GM23338 (cell line): ENCODE measurements around the gene NECTIN2. TPM values are rescaled to one million over a fixed set of nuclear protein-coding genes. Genes with fewer than 3 reads are reported as not detected.

Experiments
- ATAC-seq: fragments of 200-7000 bp; cut with Tn5 transposase; 3 replicates; pipeline ENCODE4 v1.9.1; 2020
- DNase-seq: peaks from one replicate; pipeline ENCODE4 v3.0.0-alpha.2; 2015; ENCODE audit warnings: low spot score
- H2AFZ ChIP-seq: fragments of 200-600 bp; sonication (generic); 2 replicates; pipeline ENCODE4 v1.8.0; 2016; ENCODE audit warnings: antibody characterized with exemption, mild to moderate bottlenecking, moderate library complexity
- H3F3A ChIP-seq: fragments of 200-600 bp; sonication (generic); replicated peaks from 2 replicates; pipeline ENCODE4 v1.8.0; 2017; ENCODE audit warnings: antibody characterized with exemption, mixed run types, low read depth
- H3K27ac ChIP-seq: fragments of 200-600 bp; sonication (generic); 2 replicates; pipeline ENCODE4 v1.6.1; 2016; ENCODE audit warnings: low read depth
- H3K27me3 ChIP-seq: fragments of 200-600 bp; sonication (generic); 2 replicates; pipeline ENCODE4 v1.8.0; 2016; ENCODE audit warnings: mild to moderate bottlenecking, mixed run types, moderate library complexity; ENCODE audit not compliant: insufficient read depth
- H3K36me3 ChIP-seq: fragments of 200-600 bp; sonication (generic); 2 replicates; pipeline ENCODE4 v1.8.0; 2016; ENCODE audit warnings: mild to moderate bottlenecking; ENCODE audit not compliant: insufficient read depth
- H3K4me1 ChIP-seq: fragments of 200-600 bp; sonication (generic); 2 replicates; pipeline ENCODE4 v1.8.0; 2016; ENCODE audit warnings: mild to moderate bottlenecking, moderate library complexity; ENCODE audit not compliant: insufficient read depth
- H3K4me2 ChIP-seq: fragments of 200-600 bp; sonication (generic); 2 replicates; pipeline ENCODE4 v1.7.1; 2017; ENCODE audit warnings: mixed run types
- H3K4me3 ChIP-seq: fragments of 200-600 bp; sonication (generic); 2 replicates; pipeline ENCODE4 v1.6.1; 2016; ENCODE audit warnings: mixed run types
- H3K79me2 ChIP-seq: fragments of 200-600 bp; sonication (generic); replicated peaks from 2 replicates; pipeline ENCODE4 v1.8.0; 2017; ENCODE audit warnings: mild to moderate bottlenecking; ENCODE audit not compliant: insufficient read depth
- H3K9me2 ChIP-seq: fragments of 200-600 bp; sonication (generic); 2 replicates; pipeline ENCODE4 v1.8.0; 2017; ENCODE audit not compliant: insufficient read depth
- H4K20me1 ChIP-seq: fragments of 200-600 bp; sonication (generic); replicated peaks from 2 replicates; pipeline ENCODE4 v1.8.0; 2017; ENCODE audit warnings: mild to moderate bottlenecking; ENCODE audit not compliant: insufficient read depth
- H3K27ac Mint-ChIP-seq: 2 replicates; pipeline ENCODE4 v1.8.0; 2020; ENCODE audit warnings: inconsistent platforms, mild to moderate bottlenecking, moderate library complexity, mixed read lengths
- H3K27me3 Mint-ChIP-seq: 3 replicates; pipeline ENCODE4 v1.8.0; 2022; ENCODE audit warnings: low read depth, mild to moderate bottlenecking, moderate library complexity, mixed read lengths, inconsistent platforms; ENCODE audit not compliant: insufficient read depth, poor library complexity
- H3K36me3 Mint-ChIP-seq: 3 replicates; pipeline ENCODE4 v1.8.0; 2021; ENCODE audit warnings: low read depth, mild to moderate bottlenecking, inconsistent platforms, moderate library complexity, mixed read lengths
- H3K4me1 Mint-ChIP-seq: 3 replicates; pipeline ENCODE4 v1.8.0; 2020; ENCODE audit warnings: mild to moderate bottlenecking, inconsistent platforms, mixed read lengths
- H3K4me3 Mint-ChIP-seq: 3 replicates; pipeline ENCODE4 v1.8.0; 2021; ENCODE audit warnings: moderate library complexity, mild to moderate bottlenecking, inconsistent platforms, mixed read lengths
- H3K9me3 Mint-ChIP-seq: 3 replicates; pipeline ENCODE4 v1.8.0; 2020; ENCODE audit warnings: moderate library complexity, mild to moderate bottlenecking, inconsistent platforms, mixed read lengths
- CREB1 ChIP-seq: fragments of 250-450 bp; sonication (Bioruptor Pico); IDR thresholded peaks from 2 replicates; pipeline ENCODE4 v1.5.0; 2020; ENCODE audit warnings: low read depth, mild to moderate bottlenecking, moderate library complexity
- CTCF ChIP-seq, 2 experiments: fragments of 200-600 bp in 1 of 2; sonication (generic) in 1 of 2; conservative IDR thresholded peaks; 2 replicates each; pipeline versions ENCODE4 v1.5.1 to v1.6.1; 2016 to 2017; ENCODE audit warnings: antibody characterized with exemption in 2 of 2, low read depth in 2 of 2, mild to moderate bottlenecking in 2 of 2, moderate library complexity in 1 of 2
- EZH2 ChIP-seq: fragments of 200-600 bp; sonication (generic); IDR thresholded peaks from one replicate; pipeline ENCODE4 v1.8.0; 2017; ENCODE audit warnings: antibody characterized with exemption, mild to moderate bottlenecking, low read depth; ENCODE audit not compliant: unreplicated experiment
- EZH2phosphoT487 ChIP-seq: fragments of 200-600 bp; sonication (generic); IDR thresholded peaks from one replicate; pipeline ENCODE4 v1.8.1; 2018; ENCODE audit warnings: antibody characterized with exemption; ENCODE audit not compliant: unreplicated experiment
- JUNB ChIP-seq: IDR thresholded peaks from one replicate; pipeline ENCODE4 v1.6.1; 2016; ENCODE audit warnings: antibody characterized with exemption; ENCODE audit not compliant: unreplicated experiment
- NANOG ChIP-seq: IDR thresholded peaks from 2 replicates; pipeline ENCODE4 v1.6.1; 2016; ENCODE audit warnings: antibody characterized with exemption, borderline replicate concordance
- POLR2AphosphoS5 ChIP-seq: IDR thresholded peaks from 2 replicates; pipeline ENCODE4 v1.6.1; 2016; ENCODE audit warnings: antibody characterized with exemption, low read depth
- REST ChIP-seq: IDR thresholded peaks from one replicate; pipeline ENCODE4 v1.6.1; 2018; ENCODE audit warnings: antibody characterized with exemption; ENCODE audit not compliant: unreplicated experiment
- STAT1 ChIP-seq: IDR thresholded peaks from one replicate; pipeline ENCODE4 v1.6.1; 2016; ENCODE audit warnings: antibody characterized with exemption; ENCODE audit not compliant: unreplicated experiment
- ZNF114 ChIP-seq: fragments of 250-450 bp; sonication (Bioruptor Pico); IDR thresholded peaks from 2 replicates; pipeline ENCODE4 v1.5.0; 2020; ENCODE audit warnings: mild to moderate bottlenecking, moderate library complexity
- ZNF331 ChIP-seq: fragments of 250-450 bp; sonication (Bioruptor Pico); IDR thresholded peaks from 2 replicates; pipeline ENCODE4 v1.5.0; 2020; ENCODE audit warnings: low read depth, mild to moderate bottlenecking, moderate library complexity
- polyA plus RNA-seq: library from polyadenylated mRNA; unstranded; fragments of >200 nt; fragmentation: Nextera tagmentation; extraction: Ambion mirVana; gene quantifications from 2 replicates; pipeline ENCODE4 v1.2.1, GENCODE V29; 2016
- total RNA-seq: library from RNA; depleted of rRNA; stranded (reverse); fragments of >200 nt; shearing (Covaris generic); gene quantifications from 2 replicates; pipeline ENCODE4 v1.2.3, GENCODE V29; 2014
- TF ChIP-seq, protein P1 (sequence below): IDR thresholded peaks from 2 replicates; pipeline ENCODE4 v1.6.1; 2016; ENCODE audit warnings: antibody characterized with exemption
- TF ChIP-seq, protein P2 (sequence below): fragments of 250-450 bp; sonication (Bioruptor Pico); IDR thresholded peaks from 2 replicates; pipeline ENCODE4 v1.5.0; 2020; ENCODE audit warnings: mild to moderate bottlenecking, moderate library complexity

The NECTIN2 gene
- total and polyA plus RNA-seq, 2 experiments from 2014 or later, result 109 to 230 TPM

DNA sequence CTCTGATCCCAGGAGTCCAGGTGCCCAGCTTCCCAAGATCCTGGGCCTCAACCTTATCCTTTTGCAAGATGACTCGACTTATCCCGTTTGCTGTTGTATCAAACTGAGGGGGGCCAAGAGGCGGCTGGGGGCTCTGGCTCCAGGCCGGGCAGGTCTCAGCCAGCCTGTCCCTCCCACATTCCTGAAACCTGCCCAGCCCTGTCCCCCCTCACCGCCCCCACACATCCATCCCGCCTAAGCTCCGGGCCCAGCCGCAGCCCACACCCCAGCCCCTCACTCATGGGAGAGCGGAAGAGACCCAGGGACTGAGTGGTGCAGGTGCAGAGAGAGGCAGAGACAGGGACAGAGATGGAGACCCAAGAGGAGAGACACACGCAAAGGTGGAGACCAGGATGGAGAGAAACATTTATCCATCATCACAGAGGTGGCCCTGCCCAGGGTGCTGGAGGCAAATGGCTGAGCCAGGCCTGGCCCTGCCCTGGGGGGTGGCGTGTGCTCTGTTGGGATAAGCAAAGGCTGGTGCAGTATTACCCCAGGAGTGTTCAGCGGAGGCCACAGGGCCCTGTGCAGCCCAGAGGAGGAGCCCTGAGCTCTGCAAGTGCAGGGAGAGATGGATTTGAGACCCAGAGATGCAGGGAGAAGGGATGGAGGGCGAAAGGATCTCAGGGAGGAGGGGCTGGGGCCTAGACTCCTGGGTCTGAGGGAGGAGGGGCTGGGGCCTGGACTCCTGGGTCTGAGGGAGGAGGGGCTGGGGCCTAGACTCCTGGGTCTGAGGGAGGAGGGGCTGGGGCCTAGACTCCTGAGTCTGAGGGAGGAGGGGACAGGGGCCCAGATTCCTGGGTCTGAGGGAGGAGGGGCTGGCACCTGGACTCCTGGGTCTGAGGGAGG is 35.6 kb upstream of the NECTIN2 start:
- peaks cover 44% of the 10 kb centered on the region for H3K4me1 Mint-ChIP-seq
- peaks cover 25% of the 10 kb centered on the region for H3K27me3 Mint-ChIP-seq
- H3K4me3 ChIP-seq, result peak overlapping the region; percentile 85
- H3K79me2 ChIP-seq, result no peaks in the 10 kb centered on the region
- H3K9me3 Mint-ChIP-seq, result no peaks in the 10 kb centered on the region; the same call in 1 of the 3 replicates
- 0 out of 2 replicates have a peak, but pooled peaks cover 6% of the 10 kb centered on the region for H3F3A ChIP-seq
- no peak overlapping the region; the same call in 1 of the 2 replicates for H3K27ac Mint-ChIP-seq
- peaks cover 26% of the 10 kb centered on the region for H3K27me3 ChIP-seq
- peak overlapping the region; percentile 81 for H3K4me3 Mint-ChIP-seq
- ATAC-seq, result no peak
- peak overlapping the region; percentile 99 for H3K4me2 ChIP-seq
- no peak for DNase-seq
- peaks cover 12% of the 10 kb centered on the region for H4K20me1 ChIP-seq
- no peaks in the 10 kb centered on the region for H3K36me3 ChIP-seq
- no peaks in the 10 kb centered on the region for H3K9me2 ChIP-seq
- peaks cover 34% of the 10 kb centered on the region for H3K4me1 ChIP-seq
- no peak overlapping the region for H3K27ac ChIP-seq
- H3K36me3 Mint-ChIP-seq, result peaks cover 32% of the 10 kb centered on the region
- H2AFZ ChIP-seq, result no peak overlapping the region
- TF ChIP-seq, protein P1, sequence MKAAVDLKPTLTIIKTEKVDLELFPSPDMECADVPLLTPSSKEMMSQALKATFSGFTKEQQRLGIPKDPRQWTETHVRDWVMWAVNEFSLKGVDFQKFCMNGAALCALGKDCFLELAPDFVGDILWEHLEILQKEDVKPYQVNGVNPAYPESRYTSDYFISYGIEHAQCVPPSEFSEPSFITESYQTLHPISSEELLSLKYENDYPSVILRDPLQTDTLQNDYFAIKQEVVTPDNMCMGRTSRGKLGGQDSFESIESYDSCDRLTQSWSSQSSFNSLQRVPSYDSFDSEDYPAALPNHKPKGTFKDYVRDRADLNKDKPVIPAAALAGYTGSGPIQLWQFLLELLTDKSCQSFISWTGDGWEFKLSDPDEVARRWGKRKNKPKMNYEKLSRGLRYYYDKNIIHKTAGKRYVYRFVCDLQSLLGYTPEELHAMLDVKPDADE, result no peak
- TF ChIP-seq EZH2phosphoT487 (no peak), ZNF114 (no peak), CTCF (conservative IDR thresholded peaks at IDR 0.05; ENCODE audit: low read depth in 2 of 2) (no peak), EZH2 (no peak), CREB1 (CRISPR knock-in tag) (no peak), JUNB (no peak), REST (no peak), ZNF331 (CRISPR knock-in tag) (no peak), POLR2AphosphoS5 (no peak), STAT1 (no peak), NANOG (no peak)
- TF ChIP-seq, protein P2, sequence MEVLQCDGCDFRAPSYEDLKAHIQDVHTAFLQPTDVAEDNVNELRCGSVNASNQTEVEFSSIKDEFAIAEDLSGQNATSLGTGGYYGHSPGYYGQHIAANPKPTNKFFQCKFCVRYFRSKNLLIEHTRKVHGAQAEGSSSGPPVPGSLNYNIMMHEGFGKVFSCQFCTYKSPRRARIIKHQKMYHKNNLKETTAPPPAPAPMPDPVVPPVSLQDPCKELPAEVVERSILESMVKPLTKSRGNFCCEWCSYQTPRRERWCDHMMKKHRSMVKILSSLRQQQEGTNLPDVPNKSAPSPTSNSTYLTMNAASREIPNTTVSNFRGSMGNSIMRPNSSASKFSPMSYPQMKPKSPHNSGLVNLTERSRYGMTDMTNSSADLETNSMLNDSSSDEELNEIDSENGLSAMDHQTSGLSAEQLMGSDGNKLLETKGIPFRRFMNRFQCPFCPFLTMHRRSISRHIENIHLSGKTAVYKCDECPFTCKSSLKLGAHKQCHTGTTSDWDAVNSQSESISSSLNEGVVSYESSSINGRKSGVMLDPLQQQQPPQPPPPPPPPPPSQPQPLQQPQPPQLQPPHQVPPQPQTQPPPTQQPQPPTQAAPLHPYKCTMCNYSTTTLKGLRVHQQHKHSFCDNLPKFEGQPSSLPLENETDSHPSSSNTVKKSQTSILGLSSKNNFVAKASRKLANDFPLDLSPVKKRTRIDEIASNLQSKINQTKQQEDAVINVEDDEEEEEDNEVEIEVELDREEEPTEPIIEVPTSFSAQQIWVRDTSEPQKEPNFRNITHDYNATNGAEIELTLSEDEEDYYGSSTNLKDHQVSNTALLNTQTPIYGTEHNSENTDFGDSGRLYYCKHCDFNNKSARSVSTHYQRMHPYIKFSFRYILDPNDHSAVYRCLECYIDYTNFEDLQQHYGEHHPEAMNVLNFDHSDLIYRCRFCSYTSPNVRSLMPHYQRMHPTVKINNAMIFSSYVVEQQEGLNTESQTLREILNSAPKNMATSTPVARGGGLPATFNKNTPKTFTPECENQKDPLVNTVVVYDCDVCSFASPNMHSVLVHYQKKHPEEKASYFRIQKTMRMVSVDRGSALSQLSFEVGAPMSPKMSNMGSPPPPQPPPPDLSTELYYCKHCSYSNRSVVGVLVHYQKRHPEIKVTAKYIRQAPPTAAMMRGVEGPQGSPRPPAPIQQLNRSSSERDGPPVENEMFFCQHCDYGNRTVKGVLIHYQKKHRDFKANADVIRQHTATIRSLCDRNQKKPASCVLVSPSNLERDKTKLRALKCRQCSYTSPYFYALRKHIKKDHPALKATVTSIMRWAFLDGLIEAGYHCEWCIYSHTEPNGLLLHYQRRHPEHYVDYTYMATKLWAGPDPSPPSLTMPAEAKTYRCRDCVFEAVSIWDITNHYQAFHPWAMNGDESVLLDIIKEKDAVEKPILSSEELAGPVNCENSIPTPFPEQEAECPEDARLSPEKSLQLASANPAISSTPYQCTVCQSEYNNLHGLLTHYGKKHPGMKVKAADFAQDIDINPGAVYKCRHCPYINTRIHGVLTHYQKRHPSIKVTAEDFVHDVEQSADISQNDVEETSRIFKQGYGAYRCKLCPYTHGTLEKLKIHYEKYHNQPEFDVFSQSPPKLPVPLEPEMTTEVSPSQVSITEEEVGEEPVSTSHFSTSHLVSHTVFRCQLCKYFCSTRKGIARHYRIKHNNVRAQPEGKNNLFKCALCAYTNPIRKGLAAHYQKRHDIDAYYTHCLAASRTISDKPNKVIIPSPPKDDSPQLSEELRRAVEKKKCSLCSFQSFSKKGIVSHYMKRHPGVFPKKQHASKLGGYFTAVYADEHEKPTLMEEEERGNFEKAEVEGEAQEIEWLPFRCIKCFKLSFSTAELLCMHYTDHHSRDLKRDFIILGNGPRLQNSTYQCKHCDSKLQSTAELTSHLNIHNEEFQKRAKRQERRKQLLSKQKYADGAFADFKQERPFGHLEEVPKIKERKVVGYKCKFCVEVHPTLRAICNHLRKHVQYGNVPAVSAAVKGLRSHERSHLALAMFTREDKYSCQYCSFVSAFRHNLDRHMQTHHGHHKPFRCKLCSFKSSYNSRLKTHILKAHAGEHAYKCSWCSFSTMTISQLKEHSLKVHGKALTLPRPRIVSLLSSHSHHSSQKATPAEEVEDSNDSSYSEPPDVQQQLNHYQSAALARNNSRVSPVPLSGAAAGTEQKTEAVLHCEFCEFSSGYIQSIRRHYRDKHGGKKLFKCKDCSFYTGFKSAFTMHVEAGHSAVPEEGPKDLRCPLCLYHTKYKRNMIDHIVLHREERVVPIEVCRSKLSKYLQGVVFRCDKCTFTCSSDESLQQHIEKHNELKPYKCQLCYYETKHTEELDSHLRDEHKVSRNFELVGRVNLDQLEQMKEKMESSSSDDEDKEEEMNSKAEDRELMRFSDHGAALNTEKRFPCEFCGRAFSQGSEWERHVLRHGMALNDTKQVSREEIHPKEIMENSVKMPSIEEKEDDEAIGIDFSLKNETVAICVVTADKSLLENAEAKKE (CRISPR knock-in tag), result no peak
